ENCODE data around the gene CTDSPL.

DNA sequence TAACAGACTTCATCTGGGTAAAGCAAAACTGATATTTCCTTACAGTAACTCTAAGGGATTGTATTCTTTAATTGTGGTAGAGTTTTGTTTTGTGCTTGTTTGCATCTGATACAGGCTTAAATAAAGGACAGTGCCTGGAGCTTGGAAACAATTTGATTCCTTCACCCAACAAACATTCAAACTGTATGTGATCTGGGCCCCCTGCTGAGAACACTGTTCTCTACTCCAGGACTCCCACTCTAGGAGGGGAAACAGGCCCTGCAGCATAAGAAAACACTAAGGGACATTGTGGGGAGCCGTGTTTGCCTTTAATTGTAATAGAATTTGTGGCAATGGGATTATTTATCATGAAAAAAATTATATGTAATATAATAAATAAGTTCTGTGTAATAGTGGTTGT is 56.9 kb downstream of the CTDSPL start:
- TF ChIP-seq, protein P1, sequence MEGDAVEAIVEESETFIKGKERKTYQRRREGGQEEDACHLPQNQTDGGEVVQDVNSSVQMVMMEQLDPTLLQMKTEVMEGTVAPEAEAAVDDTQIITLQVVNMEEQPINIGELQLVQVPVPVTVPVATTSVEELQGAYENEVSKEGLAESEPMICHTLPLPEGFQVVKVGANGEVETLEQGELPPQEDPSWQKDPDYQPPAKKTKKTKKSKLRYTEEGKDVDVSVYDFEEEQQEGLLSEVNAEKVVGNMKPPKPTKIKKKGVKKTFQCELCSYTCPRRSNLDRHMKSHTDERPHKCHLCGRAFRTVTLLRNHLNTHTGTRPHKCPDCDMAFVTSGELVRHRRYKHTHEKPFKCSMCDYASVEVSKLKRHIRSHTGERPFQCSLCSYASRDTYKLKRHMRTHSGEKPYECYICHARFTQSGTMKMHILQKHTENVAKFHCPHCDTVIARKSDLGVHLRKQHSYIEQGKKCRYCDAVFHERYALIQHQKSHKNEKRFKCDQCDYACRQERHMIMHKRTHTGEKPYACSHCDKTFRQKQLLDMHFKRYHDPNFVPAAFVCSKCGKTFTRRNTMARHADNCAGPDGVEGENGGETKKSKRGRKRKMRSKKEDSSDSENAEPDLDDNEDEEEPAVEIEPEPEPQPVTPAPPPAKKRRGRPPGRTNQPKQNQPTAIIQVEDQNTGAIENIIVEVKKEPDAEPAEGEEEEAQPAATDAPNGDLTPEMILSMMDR (conservative IDR thresholded peaks at IDR 0.05; ENCODE audit: low read depth, low read length), result no peak
- TF ChIP-seq EZH2phosphoT487 (IDR thresholded peaks at IDR 0.05; ENCODE audit: borderline replicate concordance, low read length) (no peak), EZH2 (IDR thresholded peaks at IDR 0.05; ENCODE audit: low read length, unreplicated experiment) (no peak)
